ENCODE data around the gene PSD4.

DNA sequence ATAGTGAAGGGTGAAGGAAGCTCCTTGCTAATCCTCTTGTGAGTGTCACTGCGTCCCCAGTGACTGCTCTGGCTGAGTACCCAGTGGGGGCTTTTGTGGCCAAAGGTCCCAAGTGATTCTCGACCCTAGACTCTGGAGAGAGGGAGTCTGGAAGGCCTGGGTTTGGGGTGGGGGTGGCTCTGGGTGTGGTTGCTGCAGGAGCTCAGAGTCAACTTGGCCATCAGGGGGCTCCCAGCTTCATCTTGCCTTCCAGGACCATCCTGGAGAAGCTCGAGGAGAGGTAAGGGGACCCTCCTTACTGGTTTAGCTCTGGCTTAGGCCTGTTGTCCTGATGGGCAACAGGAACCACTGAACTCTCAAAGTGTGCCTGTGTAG lies 592 bp downstream of the PSD4 start:
- TF ChIP-seq, protein P1, sequence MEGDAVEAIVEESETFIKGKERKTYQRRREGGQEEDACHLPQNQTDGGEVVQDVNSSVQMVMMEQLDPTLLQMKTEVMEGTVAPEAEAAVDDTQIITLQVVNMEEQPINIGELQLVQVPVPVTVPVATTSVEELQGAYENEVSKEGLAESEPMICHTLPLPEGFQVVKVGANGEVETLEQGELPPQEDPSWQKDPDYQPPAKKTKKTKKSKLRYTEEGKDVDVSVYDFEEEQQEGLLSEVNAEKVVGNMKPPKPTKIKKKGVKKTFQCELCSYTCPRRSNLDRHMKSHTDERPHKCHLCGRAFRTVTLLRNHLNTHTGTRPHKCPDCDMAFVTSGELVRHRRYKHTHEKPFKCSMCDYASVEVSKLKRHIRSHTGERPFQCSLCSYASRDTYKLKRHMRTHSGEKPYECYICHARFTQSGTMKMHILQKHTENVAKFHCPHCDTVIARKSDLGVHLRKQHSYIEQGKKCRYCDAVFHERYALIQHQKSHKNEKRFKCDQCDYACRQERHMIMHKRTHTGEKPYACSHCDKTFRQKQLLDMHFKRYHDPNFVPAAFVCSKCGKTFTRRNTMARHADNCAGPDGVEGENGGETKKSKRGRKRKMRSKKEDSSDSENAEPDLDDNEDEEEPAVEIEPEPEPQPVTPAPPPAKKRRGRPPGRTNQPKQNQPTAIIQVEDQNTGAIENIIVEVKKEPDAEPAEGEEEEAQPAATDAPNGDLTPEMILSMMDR (IDR thresholded peaks at IDR 0.05; ENCODE audit: poor library complexity) = no peak
- TF ChIP-seq EZH2 (IDR thresholded peaks at IDR 0.05; ENCODE audit: borderline replicate concordance) (no peak), EZH2phosphoT487 (IDR thresholded peaks at IDR 0.05; ENCODE audit: low read depth, severe bottlenecking, unreplicated experiment) (no peak)
